ENCODE data around the gene UBAC1. TPM values are rescaled to one million over a fixed set of nuclear protein-coding genes. Genes with fewer than 3 reads are reported as not detected.

Gene UBAC1
- total and polyA plus RNA-seq, 9 of the 15 experiments (the other 6 are each of a cell fraction or from before 2014, with no cell fraction given) = 94.0 to 399 (median 228) TPM

- TF ChIP-seq HES1 (IDR thresholded peaks at IDR 0.05; ENCODE audit: low read depth) (peak; percentile 92), TGIF2 (CRISPR knock-in tag; IDR thresholded peaks at IDR 0.05) (no peak), FOXK2 (conservative IDR thresholded peaks at IDR 0.05 in 1 of 2, IDR thresholded peaks at IDR 0.05 in 1 of 2; ENCODE audit: low read depth in 2 of 2) (peak; percentile 61 to 77; a peak in 3 of 4 replicates), PATZ1 (CRISPR knock-in tag; IDR thresholded peaks at IDR 0.05; ENCODE audit: borderline replicate concordance) (no peak), ZNF41 (CRISPR knock-in tag; conservative IDR thresholded peaks at IDR 0.05) (no peak), ZNF639 (CRISPR knock-in tag; conservative IDR thresholded peaks at IDR 0.05 in 1 of 2, IDR thresholded peaks at IDR 0.05 in 1 of 2) (peak in 1 of 2 experiments; percentile 76; a peak in 2 of 4 replicates), L3MBTL2 (IDR thresholded peaks at IDR 0.05) (peak; percentile 74), HSF4 (CRISPR knock-in tag; IDR thresholded peaks at IDR 0.05; ENCODE audit: borderline replicate concordance) (peak; percentile 85; the same call in 1 of the 2 replicates), MITF (IDR thresholded peaks at IDR 0.05) (0 out of 2 replicates have a peak, but pooled peaks have one; percentile 19), ZNF449 (CRISPR knock-in tag; IDR thresholded peaks at IDR 0.05) (peak; percentile 9; the same call in 1 of the 2 replicates), DACH1 (IDR thresholded peaks at IDR 0.05; ENCODE audit: partially characterized antibody) (no peak), SRF (CRISPR knock-in tag; IDR thresholded peaks at IDR 0.05) (0 out of 4 replicates have a peak, but pooled peaks of 1 of the 2 experiments have one; percentile 2), CREB1 (IDR thresholded peaks at IDR 0.05) (0 out of 2 replicates have a peak, but pooled peaks have one; percentile 36), CREB1 (CRISPR knock-in tag; IDR thresholded peaks at IDR 0.05) (no peak), KLF10 (CRISPR knock-in tag; IDR thresholded peaks at IDR 0.05) (no peak), UBTF (IDR thresholded peaks at IDR 0.05; ENCODE audit: borderline replicate concordance in 1 of 2, low read depth in 2 of 2, low read length in 2 of 2) (peak in 1 of 2 experiments; percentile 85; a peak in 1 of 4 replicates), SOX6 (IDR thresholded peaks at IDR 0.05) (peak; percentile 99)
These were observed 11.0 kb downstream of the UBAC1 start (continued) for GRCh38 chr9:135950135-135950682.
